K562 (cell line): Measurements from ENCODE around the gene F2RL2. TPM values are rescaled to one million over a fixed set of nuclear protein-coding genes. Genes with fewer than 3 reads are reported as not detected.

ENCODE experiments used
- CTBP1 ChIP-seq: fragments of 450-650 bp; IDR thresholded peaks from 2 replicates; pipeline ENCODE4 v1.6.1; 2016; ENCODE audit warnings: borderline replicate concordance
- EP300 ChIP-seq: IDR thresholded peaks from 2 replicates; pipeline ENCODE4 v1.6.1; 2012; ENCODE audit warnings: low read length, improper control_type of control experiment
- ESRRA ChIP-seq: fragments of 450-650 bp; IDR thresholded peaks from 2 replicates; pipeline ENCODE4 v1.6.1; 2014; ENCODE audit warnings: low read depth, mild to moderate bottlenecking, moderate library complexity, borderline replicate concordance
- FOSL1 ChIP-seq: fragments of 200-800 bp; sonication (Bioruptor generic); conservative IDR thresholded peaks from 2 replicates; pipeline ENCODE4 v1.6.1; 2016; ENCODE audit warnings: missing genetic modification characterization, missing compliant biosample characterization
- HDGF ChIP-seq: fragments of 450-650 bp; IDR thresholded peaks from 2 replicates; pipeline ENCODE4 v1.6.1; 2016
- IFI16 ChIP-seq: fragments of 250-450 bp; sonication (Bioruptor Pico); IDR thresholded peaks from 2 replicates; pipeline ENCODE4 v2.1.2; 2022; ENCODE audit warnings: mild to moderate bottlenecking, inconsistent platforms
- JUND ChIP-seq, 2 experiments: IDR thresholded peaks; 2 replicates in 1 of 2; 3 replicates in 1 of 2; pipeline ENCODE4 v1.6.1; 2011; ENCODE audit warnings: borderline replicate concordance in 2 of 2, low read depth in 2 of 2, low read length in 2 of 2, improper control_type of control experiment in 1 of 2, missing biosample characterization in 1 of 2, missing genetic modification characterization in 1 of 2, missing genetic modification reagents in 1 of 2
- L3MBTL2 ChIP-seq: fragments of 450-650 bp; IDR thresholded peaks from 2 replicates; pipeline ENCODE4 v1.6.1; 2016; ENCODE audit warnings: mild to moderate bottlenecking, moderate library complexity
- LEF1 ChIP-seq: fragments of 450-650 bp; IDR thresholded peaks from 2 replicates; pipeline ENCODE4 v1.6.1; 2016; ENCODE audit warnings: mild to moderate bottlenecking
- MTA3 ChIP-seq: fragments of 450-650 bp; formaldehyde crosslinking; IDR thresholded peaks from 2 replicates; pipeline ENCODE4 v1.6.1; 2017; ENCODE audit warnings: mild to moderate bottlenecking, borderline replicate concordance
- NCOA2 ChIP-seq, 2 experiments: fragments of 450-650 bp; IDR thresholded peaks; 2 replicates each; pipeline ENCODE4 v1.6.1; 2018; ENCODE audit warnings: mild to moderate bottlenecking in 2 of 2, moderate library complexity in 1 of 2; ENCODE audit not compliant: partially characterized antibody in 2 of 2
- NCOA4 ChIP-seq: fragments of 450-650 bp; IDR thresholded peaks from 2 replicates; pipeline ENCODE4 v1.6.1; 2018; ENCODE audit warnings: mild to moderate bottlenecking; ENCODE audit not compliant: partially characterized antibody
- NCOA6 ChIP-seq: fragments of 450-650 bp; IDR thresholded peaks from 2 replicates; pipeline ENCODE4 v1.6.1; 2017; ENCODE audit warnings: mild to moderate bottlenecking
- NFE2 ChIP-seq: IDR thresholded peaks from 2 replicates; pipeline ENCODE4 v1.6.1; 2014; ENCODE audit warnings: antibody characterized with exemption, low read depth
- NFYB ChIP-seq: IDR thresholded peaks from 2 replicates; pipeline ENCODE4 v1.6.1; 2011; ENCODE audit warnings: mild to moderate bottlenecking, moderate library complexity; ENCODE audit not compliant: insufficient read length; ENCODE audit errors: extremely low read depth
- NRF1 ChIP-seq, 2 experiments: fragments of 450-650 bp; IDR thresholded peaks in 1 of 2; conservative IDR thresholded peaks in 1 of 2; 2 replicates each; pipeline ENCODE4 v1.6.1; 2014; ENCODE audit warnings: mild to moderate bottlenecking in 2 of 2
- POLR2H ChIP-seq: IDR thresholded peaks from 2 replicates; pipeline ENCODE4 v1.6.1; 2016; ENCODE audit warnings: missing genetic modification characterization, low read depth, mild to moderate bottlenecking, control low read depth, missing compliant biosample characterization, moderate library complexity
- PTRF ChIP-seq: fragments of 450-650 bp; IDR thresholded peaks from 2 replicates; pipeline ENCODE4 v1.6.1; 2016; ENCODE audit warnings: mild to moderate bottlenecking, missing genetic modification characterization, missing compliant biosample characterization
- SOX6 ChIP-seq: fragments of 450-650 bp; IDR thresholded peaks from 2 replicates; pipeline ENCODE4 v1.6.1; 2014; ENCODE audit warnings: mild to moderate bottlenecking
- SREBF1 ChIP-seq: fragments of 150-350 bp; IDR thresholded peaks from 2 replicates; pipeline ENCODE4 v1.6.1; 2014; ENCODE audit warnings: antibody characterized with exemption, low read depth, low read length, borderline replicate concordance
- TAL1 ChIP-seq: fragments of 450-650 bp; IDR thresholded peaks from 2 replicates; pipeline ENCODE4 v1.6.1; 2016; ENCODE audit warnings: mild to moderate bottlenecking
- TARDBP ChIP-seq: fragments of 450-650 bp; IDR thresholded peaks from 2 replicates; pipeline ENCODE4 v1.6.1; 2016
- TCF3 ChIP-seq: sonication (generic); formaldehyde crosslinking; IDR thresholded peaks from 2 replicates; pipeline ENCODE4 v1.4.0; 2020; ENCODE audit warnings: mild to moderate bottlenecking, missing genetic modification reagents
- TRIM24 ChIP-seq, 2 experiments: fragments of 450-650 bp; IDR thresholded peaks; 2 replicates each; pipeline ENCODE4 v1.6.1; 2016
- ZFPM2 ChIP-seq: fragments of 250-450 bp; sonication (Bioruptor Pico); IDR thresholded peaks from 2 replicates; pipeline ENCODE4 v1.5.1; 2022; ENCODE audit warnings: mild to moderate bottlenecking
- ZNF316 ChIP-seq: fragments of 450-650 bp; IDR thresholded peaks from 2 replicates; pipeline ENCODE4 v1.6.1; 2016
- ZNF347 ChIP-seq: fragments of 450-650 bp; formaldehyde crosslinking; IDR thresholded peaks from 2 replicates; pipeline ENCODE4 v1.4.0; 2020; ENCODE audit warnings: low read depth, mild to moderate bottlenecking, moderate library complexity
- ZNF583 ChIP-seq: fragments of 250-450 bp; sonication (Bioruptor Pico); IDR thresholded peaks from 2 replicates; pipeline ENCODE4 v1.4.0; 2020
- ZNF764 ChIP-seq: fragments of 250-450 bp; sonication (Bioruptor Pico); IDR thresholded peaks from 2 replicates; pipeline ENCODE4 v1.4.0; 2020; ENCODE audit warnings: low read depth, mild to moderate bottlenecking, moderate library complexity
- polyA plus RNA-seq, 8 experiments: library from polyadenylated mRNA; depleted of rRNA in 4 of 8; stranded (reverse) in 5 of 8; unstranded in 3 of 8; fragments of >200 nt; fragmentation: Nextera tagmentation in 2 of 8; fragmentation: Illumina TruSeq in 1 of 8; extraction: Ambion mirVana in 2 of 8; extraction: Trizol in 1 of 8; gene quantifications; 2 replicates each; pipeline versions ENCODE4 v1.2.1 to v1.2.3, GENCODE V29; 2011 to 2014; ENCODE audit warnings: inconsistent platforms in 1 of 8, missing spikeins in 1 of 8
- total RNA-seq, 7 experiments: library from RNA; depleted of rRNA in 6 of 7; stranded (reverse); fragments of >200 nt in 6 of 7; fragmentation: Illumina TruSeq in 2 of 7; extraction: Trizol in 2 of 7; gene quantifications; 2 replicates each; pipeline versions ENCODE4 v1.2.1 to v1.2.3, GENCODE V29; 2011 to 2021; ENCODE audit warnings: low replicate concordance in 1 of 7
- TF ChIP-seq, protein P1 (sequence below): sonication (generic); formaldehyde crosslinking; IDR thresholded peaks from 2 replicates; pipeline ENCODE4 v1.8.1; 2023; ENCODE audit warnings: mild to moderate bottlenecking, missing genetic modification reagents, moderate library complexity
- TF ChIP-seq, protein P2 (sequence below): fragments of 250-450 bp; sonication (Bioruptor Pico); IDR thresholded peaks from 2 replicates; pipeline ENCODE4 v1.8.0; 2022; ENCODE audit warnings: inconsistent platforms, mild to moderate bottlenecking, moderate library complexity, borderline replicate concordance

The F2RL2 gene
- total and polyA plus RNA-seq, 9 of the 15 experiments (the other 6 are each of a cell fraction or from before 2014, with no cell fraction given): 0.03 to 0.12 (median 0.06) TPM; not detected in 3

DNA sequence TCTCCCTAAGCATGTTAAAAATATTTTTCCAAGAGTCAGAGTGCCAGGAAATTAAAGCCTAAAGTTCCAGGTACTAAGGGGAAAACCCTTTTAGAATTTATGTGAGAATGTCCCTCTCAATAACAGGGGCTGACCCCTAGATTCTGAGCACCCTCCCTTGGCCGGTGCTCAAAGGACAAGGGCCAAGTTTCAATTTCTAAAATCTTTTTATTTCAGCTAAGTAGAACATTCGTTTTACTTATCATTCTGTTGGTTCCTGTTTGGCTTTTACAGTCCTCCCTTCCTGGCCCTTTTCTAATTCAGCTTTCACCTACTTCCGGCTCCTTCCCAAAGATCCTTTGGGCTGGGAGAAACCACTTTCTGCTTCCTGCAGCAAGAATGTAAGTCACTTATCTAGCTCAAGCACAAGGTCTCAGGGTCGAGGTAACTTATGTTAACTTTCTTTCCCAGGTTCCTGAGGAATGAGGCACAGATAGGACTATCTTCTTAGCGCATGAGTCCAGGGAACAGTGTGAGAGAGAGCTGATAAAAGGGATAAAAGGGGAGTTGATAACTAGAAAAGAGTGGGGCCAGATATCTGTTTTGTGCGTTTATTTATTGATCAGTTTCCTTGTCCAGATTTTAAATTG is 34.6 kb upstream of the F2RL2 start (continued):
- TF ChIP-seq ZNF583 (CRISPR knock-in tag) (peak; percentile 76; the same call in 1 of the 2 replicates), SOX6 (peak; percentile 98), TCF3 (CRISPR knock-in tag) (peak; percentile 100), TAL1 (peak; percentile 100), FOSL1 (tag) (peak; percentile 83), TARDBP (peak; percentile 97), JUND (IDR thresholded peaks at IDR 0.05; ENCODE audit: borderline replicate concordance, low read depth, low read length) (peak; percentile 71; the same call in 1 of the 2 replicates), JUND (tag; IDR thresholded peaks at IDR 0.05; ENCODE audit: borderline replicate concordance, low read depth, low read length) (peak; percentile 9; the same call in 1 of the 3 replicates), NCOA2 (IDR thresholded peaks at IDR 0.05; ENCODE audit: partially characterized antibody in 2 of 2) (peak; percentile 55 to 70), CTBP1 (peak; percentile 67; the same call in 1 of the 2 replicates), MTA3 (peak; percentile 88), L3MBTL2 (peak; percentile 77), HDGF (no peak), POLR2H (tag) (peak; percentile 35), PTRF (tag) (no peak), SREBF1 (no peak), NCOA4 (peak; percentile 90), ZFPM2 (CRISPR knock-in tag) (no peak), ZNF316 (0 out of 2 replicates have a peak, but pooled peaks have one; percentile 4), ESRRA (peak; percentile 51; the same call in 1 of the 2 replicates), NCOA6 (no peak), NRF1 (conservative IDR thresholded peaks at IDR 0.05 in 1 of 2, IDR thresholded peaks at IDR 0.05 in 1 of 2) (no peak), NFE2 (peak; percentile 68), TRIM24 (IDR thresholded peaks at IDR 0.05) (peak; percentile 100), IFI16 (CRISPR knock-in tag) (no peak), NFYB (no peak), LEF1 (peak; percentile 98), EP300 (peak; percentile 98), ZNF347 (CRISPR knock-in tag) (no peak), ZNF764 (CRISPR knock-in tag) (no peak)
- TF ChIP-seq, protein P1, sequence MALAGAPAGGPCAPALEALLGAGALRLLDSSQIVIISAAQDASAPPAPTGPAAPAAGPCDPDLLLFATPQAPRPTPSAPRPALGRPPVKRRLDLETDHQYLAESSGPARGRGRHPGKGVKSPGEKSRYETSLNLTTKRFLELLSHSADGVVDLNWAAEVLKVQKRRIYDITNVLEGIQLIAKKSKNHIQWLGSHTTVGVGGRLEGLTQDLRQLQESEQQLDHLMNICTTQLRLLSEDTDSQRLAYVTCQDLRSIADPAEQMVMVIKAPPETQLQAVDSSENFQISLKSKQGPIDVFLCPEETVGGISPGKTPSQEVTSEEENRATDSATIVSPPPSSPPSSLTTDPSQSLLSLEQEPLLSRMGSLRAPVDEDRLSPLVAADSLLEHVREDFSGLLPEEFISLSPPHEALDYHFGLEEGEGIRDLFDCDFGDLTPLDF (CRISPR knock-in tag): no peak
- TF ChIP-seq, protein P2, sequence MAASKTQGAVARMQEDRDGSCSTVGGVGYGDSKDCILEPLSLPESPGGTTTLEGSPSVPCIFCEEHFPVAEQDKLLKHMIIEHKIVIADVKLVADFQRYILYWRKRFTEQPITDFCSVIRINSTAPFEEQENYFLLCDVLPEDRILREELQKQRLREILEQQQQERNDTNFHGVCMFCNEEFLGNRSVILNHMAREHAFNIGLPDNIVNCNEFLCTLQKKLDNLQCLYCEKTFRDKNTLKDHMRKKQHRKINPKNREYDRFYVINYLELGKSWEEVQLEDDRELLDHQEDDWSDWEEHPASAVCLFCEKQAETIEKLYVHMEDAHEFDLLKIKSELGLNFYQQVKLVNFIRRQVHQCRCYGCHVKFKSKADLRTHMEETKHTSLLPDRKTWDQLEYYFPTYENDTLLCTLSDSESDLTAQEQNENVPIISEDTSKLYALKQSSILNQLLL (CRISPR knock-in tag): no peak
